GM12873 (cell line): ENCODE results near the gene AHI1.

ENCODE experiments used
- CTCF ChIP-seq: IDR thresholded peaks from 2 replicates; pipeline ENCODE4 v1.5.1; 2012; ENCODE audit warnings: low read depth, mild to moderate bottlenecking, moderate library complexity, low read length, control low read depth; ENCODE audit not compliant: insufficient read depth; ENCODE audit errors: missing control alignments

AHI1 gene

GRCh38 chr6:135291288-135292076 is 206.1 kb downstream of the AHI1 start:
- no peak for TF ChIP-seq CTCF

GRCh38 chr6:135289816-135290215 is 207.7 kb downstream of the AHI1 start:
- TF ChIP-seq CTCF: no peak

- no peak for TF ChIP-seq CTCF
Measured at GRCh38 chr6:135286962-135287538, 210.5 kb downstream of the AHI1 start.

GRCh38 chr6:135285165-135285564 is 212.4 kb downstream of the AHI1 start:
- TF ChIP-seq CTCF: no peak

- no peak for TF ChIP-seq CTCF
Measured at GRCh38 chr6:135283926-135284325, 213.6 kb downstream of the AHI1 start.

- TF ChIP-seq CTCF: no peak
Measured at GRCh38 chr6:135282395-135282794, 215.1 kb downstream of the AHI1 start.

GRCh38 chr6:135281964-135282363 is 215.6 kb downstream of the AHI1 start:
- no peak for TF ChIP-seq CTCF
